NB4 (cell line): ENCODE results near the gene EHF.

Experiments used
- DNase-seq: peaks from one replicate; pipeline ENCODE4 v3.0.0; 2010; ENCODE audit warnings: low read depth
- H3K4me3 ChIP-seq: one replicate; pipeline ENCODE4 v1.5.1; 2011; ENCODE audit warnings: mild to moderate bottlenecking, low read depth, low read length, moderate library complexity
- MYC ChIP-seq: IDR thresholded peaks from 2 replicates; pipeline ENCODE4 v1.6.1; 2011; ENCODE audit warnings: low read depth, low read length
- POLR2A ChIP-seq: IDR thresholded peaks from 2 replicates; pipeline ENCODE4 v1.6.1; 2011; ENCODE audit warnings: mild to moderate bottlenecking; ENCODE audit not compliant: insufficient read length; ENCODE audit errors: extremely low read depth
- TF ChIP-seq, protein P1 (sequence below): IDR thresholded peaks from one replicate; pipeline ENCODE4 v1.5.1; 2012; ENCODE audit warnings: low read depth, low read length
- TF ChIP-seq, protein P2 (sequence below): IDR thresholded peaks from 2 replicates; pipeline ENCODE4 v1.6.1; 2011; ENCODE audit warnings: low read depth, low read length

Gene EHF

DNA sequence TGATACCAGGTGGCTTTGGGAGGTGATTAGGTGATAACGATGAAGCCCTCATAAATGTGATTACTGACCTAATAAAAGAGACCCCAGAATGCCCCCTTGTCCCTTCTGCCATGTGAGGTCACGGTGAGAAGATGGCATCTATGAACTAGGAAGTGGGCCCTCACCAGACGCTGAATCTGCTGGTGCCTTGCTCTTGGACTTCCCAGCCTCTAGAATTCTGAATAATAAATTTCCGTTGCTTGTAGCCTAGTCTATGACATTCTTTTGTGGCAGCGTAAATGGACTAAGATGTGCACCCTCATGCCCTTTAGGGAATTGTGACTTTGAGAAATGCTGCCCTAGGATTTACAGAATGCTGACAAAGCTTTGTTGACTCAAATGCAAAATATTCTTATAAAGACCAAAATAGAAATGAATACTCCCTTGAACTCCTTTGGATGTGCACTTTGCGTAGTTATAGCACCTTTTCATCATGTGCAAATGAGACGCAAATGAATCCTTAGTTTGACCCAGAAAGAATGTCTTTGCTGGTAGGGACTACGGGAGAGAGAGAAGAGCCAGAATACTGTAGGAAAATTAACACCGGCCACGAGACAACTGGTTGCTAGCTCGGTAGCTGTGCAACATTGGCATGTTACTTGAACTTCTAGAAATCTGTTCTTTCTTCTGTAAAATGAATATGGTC lies 24.8 kb upstream of the EHF start:
- DNase-seq, result no peak
- H3K4me3 ChIP-seq, result no peak overlapping the region
- TF ChIP-seq POLR2A, result no peak
- TF ChIP-seq, protein P1, sequence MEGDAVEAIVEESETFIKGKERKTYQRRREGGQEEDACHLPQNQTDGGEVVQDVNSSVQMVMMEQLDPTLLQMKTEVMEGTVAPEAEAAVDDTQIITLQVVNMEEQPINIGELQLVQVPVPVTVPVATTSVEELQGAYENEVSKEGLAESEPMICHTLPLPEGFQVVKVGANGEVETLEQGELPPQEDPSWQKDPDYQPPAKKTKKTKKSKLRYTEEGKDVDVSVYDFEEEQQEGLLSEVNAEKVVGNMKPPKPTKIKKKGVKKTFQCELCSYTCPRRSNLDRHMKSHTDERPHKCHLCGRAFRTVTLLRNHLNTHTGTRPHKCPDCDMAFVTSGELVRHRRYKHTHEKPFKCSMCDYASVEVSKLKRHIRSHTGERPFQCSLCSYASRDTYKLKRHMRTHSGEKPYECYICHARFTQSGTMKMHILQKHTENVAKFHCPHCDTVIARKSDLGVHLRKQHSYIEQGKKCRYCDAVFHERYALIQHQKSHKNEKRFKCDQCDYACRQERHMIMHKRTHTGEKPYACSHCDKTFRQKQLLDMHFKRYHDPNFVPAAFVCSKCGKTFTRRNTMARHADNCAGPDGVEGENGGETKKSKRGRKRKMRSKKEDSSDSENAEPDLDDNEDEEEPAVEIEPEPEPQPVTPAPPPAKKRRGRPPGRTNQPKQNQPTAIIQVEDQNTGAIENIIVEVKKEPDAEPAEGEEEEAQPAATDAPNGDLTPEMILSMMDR, result no peak
- TF ChIP-seq, protein P2, sequence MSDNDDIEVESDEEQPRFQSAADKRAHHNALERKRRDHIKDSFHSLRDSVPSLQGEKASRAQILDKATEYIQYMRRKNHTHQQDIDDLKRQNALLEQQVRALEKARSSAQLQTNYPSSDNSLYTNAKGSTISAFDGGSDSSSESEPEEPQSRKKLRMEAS, result no peak
- no peak for TF ChIP-seq MYC

DNA sequence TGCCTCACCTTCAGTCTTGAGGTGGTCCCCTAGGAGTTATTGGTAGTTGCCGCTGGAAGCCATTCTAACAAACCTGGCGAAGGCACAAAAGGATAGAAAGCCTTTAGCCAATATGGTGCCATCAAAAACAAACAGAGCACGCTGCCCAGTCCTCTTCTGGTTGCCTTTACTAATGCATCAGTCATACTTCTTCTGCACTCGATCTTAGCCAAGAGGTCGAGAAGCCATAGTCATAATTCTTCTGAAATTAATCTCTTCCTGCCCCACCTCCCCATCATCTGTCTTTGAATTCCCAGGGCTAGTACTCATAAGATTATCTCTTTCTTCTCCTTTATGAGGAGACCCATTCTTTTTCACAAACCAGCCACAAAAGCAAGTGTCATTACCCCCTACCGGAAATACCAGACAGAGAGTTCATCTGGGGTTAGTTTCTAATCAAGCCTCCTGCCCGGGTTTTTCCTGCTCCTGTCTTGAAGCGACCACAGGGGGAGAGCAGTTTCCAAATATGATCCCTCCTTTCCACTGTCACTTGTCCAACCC lies 21.4 kb upstream of the EHF start:
- DNase-seq, result no peak
- no peak overlapping the region for H3K4me3 ChIP-seq
- no peak for TF ChIP-seq MYC
- TF ChIP-seq POLR2A, result no peak
- TF ChIP-seq, protein P1, result no peak
- TF ChIP-seq, protein P2, result no peak

DNA sequence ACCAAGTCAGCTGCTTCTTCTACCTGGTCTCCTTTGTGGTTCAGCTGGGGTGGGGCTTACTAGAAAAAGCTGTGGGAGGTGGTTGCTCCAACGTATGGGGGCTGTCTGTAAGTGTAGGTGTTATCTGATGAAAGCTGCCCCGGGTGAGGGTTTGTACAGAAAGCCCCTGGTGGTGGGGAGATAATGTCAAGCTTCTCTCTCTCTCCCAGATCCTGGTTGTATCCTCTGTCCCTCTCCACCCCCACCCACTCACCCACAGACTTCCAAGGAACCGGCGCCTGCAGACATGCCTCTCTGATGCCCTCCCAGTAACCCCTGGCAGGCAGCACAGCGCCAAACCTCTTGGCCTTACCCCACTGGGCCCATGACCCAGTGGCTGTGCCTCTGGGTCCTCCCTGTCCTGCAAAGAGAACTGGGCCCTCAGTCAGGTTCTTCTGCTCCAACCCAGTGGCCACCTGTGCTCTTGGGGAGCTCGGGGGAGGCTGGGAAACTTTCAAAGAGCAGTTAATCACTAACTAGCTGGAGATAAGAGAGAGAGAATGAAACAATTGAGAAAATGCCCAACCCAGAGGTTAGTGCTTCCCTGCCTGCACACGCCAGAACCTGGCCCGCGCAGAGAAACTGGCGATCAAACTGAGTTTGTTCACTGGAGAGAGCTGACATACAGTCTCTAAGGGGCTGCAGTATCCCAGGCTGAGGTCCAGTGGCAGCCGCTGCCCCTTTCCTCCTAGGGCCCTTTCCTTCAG lies 20.4 kb upstream of the EHF start:
- no peak overlapping the region for H3K4me3 ChIP-seq
- DNase-seq, result no peak
- TF ChIP-seq, protein P2, result no peak
- TF ChIP-seq MYC (no peak), POLR2A (no peak)
- TF ChIP-seq, protein P1, result no peak

DNA sequence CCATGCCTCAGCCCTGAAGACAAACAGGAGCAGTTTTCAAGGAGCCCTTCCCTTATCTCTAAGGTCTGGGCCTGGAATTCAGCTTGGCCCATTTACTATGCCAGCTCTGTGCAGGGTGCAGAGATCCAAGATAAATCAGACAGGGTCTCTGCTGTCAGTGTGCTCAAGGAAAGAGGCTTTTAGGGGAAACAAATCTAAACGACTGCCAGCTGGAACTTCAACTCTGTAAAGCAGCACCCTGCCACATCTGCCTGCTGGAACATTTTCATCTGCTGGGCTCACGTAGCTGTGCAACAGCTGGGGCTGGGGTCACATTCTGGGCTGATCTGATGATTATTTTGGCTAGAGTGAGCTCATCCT lies 19.8 kb upstream of the EHF start:
- no peak for DNase-seq
- H3K4me3 ChIP-seq, result no peak overlapping the region
- TF ChIP-seq, protein P2, result no peak
- TF ChIP-seq MYC, result no peak
- TF ChIP-seq, protein P1, result no peak
- no peak for TF ChIP-seq POLR2A

DNA sequence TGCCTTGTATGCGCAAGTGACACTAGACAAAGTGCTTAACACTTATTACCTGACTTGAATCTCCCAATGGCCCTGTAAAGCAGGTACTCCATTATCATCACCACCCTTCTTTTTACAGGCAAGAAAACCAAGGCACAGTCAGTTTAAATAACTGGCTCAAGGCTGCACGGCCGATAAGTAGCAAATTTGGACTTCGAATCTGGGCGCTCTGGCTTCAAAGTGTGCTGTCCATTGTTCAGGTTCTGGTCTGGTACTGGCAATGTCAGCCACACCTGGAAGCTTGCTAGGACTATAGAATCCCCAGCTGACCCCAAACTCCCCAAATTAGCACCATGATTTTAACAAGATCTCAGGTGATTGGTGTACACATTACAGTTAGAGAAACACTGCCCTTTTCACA lies 19.3 kb upstream of the EHF start:
- TF ChIP-seq MYC (no peak), POLR2A (no peak)
- TF ChIP-seq, protein P1, result no peak
- TF ChIP-seq, protein P2, result no peak
- DNase-seq, result no peak
- H3K4me3 ChIP-seq, result no peak overlapping the region
